ENCODE measurements around the gene CASTOR1. TPM values are rescaled to one million over a fixed set of nuclear protein-coding genes. Genes with fewer than 3 reads are reported as not detected.

CASTOR1 gene
- total RNA-seq, 2 donors from 2014 or later = 7.5 to 22.6 TPM

DNA sequence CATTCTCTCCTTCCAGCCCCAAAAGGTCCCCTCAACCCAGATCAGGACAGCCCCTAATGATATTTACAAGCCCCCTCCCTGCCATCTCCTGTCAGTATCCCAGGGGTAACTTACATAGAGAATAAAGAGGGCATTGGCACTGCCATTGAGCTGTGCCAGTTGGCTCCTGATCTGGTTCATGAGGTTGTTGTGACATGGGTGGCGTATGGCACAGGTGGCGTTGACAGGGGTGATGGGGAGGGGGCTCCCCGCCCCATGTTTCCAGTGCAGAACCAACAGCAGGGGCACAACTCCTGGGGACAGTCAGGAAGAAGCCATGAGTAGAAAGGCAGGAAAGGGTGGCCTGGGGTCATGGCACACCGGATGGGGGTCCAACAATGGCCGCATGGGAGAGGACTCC is 44.7 kb downstream of the CASTOR1 start:
- H3K9me3 ChIP-seq = no peaks in the 10 kb centered on the region
- peaks cover 6 to 16% of the 10 kb centered on the region in 2 donors for H3K4me1 ChIP-seq (ENCODE audit: control insufficient read depth in 1 of 2, low read depth in 2 of 2)
- DNase-seq (ENCODE audit: low spot score) (no peak), ATAC-seq (ENCODE audit: insufficient number of reproducible peaks, low FRiP score, low read depth) (no peak)
- no peaks in the 10 kb centered on the region for H3K36me3 ChIP-seq
- H3K4me3 ChIP-seq = no peak overlapping the region
- no peak overlapping the region for H3K27ac ChIP-seq
- TF ChIP-seq, protein P1, sequence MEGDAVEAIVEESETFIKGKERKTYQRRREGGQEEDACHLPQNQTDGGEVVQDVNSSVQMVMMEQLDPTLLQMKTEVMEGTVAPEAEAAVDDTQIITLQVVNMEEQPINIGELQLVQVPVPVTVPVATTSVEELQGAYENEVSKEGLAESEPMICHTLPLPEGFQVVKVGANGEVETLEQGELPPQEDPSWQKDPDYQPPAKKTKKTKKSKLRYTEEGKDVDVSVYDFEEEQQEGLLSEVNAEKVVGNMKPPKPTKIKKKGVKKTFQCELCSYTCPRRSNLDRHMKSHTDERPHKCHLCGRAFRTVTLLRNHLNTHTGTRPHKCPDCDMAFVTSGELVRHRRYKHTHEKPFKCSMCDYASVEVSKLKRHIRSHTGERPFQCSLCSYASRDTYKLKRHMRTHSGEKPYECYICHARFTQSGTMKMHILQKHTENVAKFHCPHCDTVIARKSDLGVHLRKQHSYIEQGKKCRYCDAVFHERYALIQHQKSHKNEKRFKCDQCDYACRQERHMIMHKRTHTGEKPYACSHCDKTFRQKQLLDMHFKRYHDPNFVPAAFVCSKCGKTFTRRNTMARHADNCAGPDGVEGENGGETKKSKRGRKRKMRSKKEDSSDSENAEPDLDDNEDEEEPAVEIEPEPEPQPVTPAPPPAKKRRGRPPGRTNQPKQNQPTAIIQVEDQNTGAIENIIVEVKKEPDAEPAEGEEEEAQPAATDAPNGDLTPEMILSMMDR (IDR thresholded peaks at IDR 0.05) = no peak
- H3K27me3 ChIP-seq (replicated peaks; ENCODE audit: insufficient read depth) = peaks cover 8% of the 10 kb centered on the region

DNA sequence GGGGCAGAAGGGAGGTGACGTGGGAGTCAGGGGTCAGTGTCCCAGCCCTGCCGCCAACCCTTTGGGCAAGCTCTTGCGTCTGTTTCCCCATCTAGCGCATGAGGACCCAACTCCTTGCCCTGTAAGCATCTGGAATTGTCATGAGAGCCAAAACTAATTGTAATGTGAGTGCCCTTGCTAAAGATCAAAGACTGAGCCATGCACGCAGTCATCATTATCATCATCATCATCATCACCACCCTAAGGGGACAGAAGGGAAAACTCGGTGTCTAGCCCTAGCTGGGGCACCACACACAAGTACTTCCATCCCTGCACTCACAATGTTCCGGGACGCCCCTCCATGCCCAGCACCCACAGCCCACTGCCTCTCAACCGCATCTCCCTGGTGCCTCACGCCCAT is 45.2 kb downstream of the CASTOR1 start:
- DNase-seq (ENCODE audit: low spot score) (no peak), ATAC-seq (ENCODE audit: insufficient number of reproducible peaks, low FRiP score, low read depth) (no peak)
- H3K4me3 ChIP-seq = no peak overlapping the region
- H3K9me3 ChIP-seq = no peaks in the 10 kb centered on the region
- peaks cover 6 to 16% of the 10 kb centered on the region in 2 donors for H3K4me1 ChIP-seq (ENCODE audit: control insufficient read depth in 1 of 2, low read depth in 2 of 2)
- H3K27ac ChIP-seq = no peak overlapping the region
- TF ChIP-seq, protein P1 (IDR thresholded peaks at IDR 0.05) = no peak
- no peaks in the 10 kb centered on the region for H3K36me3 ChIP-seq
- peaks cover 8% of the 10 kb centered on the region for H3K27me3 ChIP-seq (replicated peaks; ENCODE audit: insufficient read depth)

DNA sequence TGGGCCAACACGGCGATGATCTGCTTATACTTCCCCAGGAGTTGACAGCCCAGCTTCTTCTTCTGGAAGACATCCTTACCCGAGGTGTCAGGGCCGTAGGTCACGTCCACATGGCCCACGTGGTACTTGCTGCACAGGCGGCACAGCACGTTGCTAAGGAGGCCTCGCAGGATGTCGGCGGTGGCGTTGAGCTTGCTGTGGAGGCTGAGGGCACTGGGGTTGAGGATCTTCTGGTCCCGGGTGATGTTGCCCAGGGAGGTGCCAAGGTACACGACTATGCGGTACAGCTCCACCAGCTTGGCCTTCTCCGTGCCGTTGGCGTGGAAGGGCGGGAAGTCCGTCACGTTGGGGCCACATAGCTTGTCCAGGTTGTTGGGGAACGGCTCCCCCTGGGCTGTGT is 45.6 kb downstream of the CASTOR1 start:
- TF ChIP-seq, protein P1 (IDR thresholded peaks at IDR 0.05) = no peak
- ATAC-seq (ENCODE audit: insufficient number of reproducible peaks, low FRiP score, low read depth) = no peak
- no peak for DNase-seq (ENCODE audit: low spot score)
- Histone ChIP-seq H3K4me3 (no peak overlapping the region), H3K27me3 (replicated peaks; ENCODE audit: insufficient read depth) (peaks cover 8% of the 10 kb centered on the region), H3K4me1 (ENCODE audit: control insufficient read depth in 1 of 2, low read depth in 2 of 2) (peaks cover 6 to 16% of the 10 kb centered on the region in 2 donors), H3K36me3 (no peaks in the 10 kb centered on the region), H3K27ac (no peak overlapping the region), H3K9me3 (no peaks in the 10 kb centered on the region)

DNA sequence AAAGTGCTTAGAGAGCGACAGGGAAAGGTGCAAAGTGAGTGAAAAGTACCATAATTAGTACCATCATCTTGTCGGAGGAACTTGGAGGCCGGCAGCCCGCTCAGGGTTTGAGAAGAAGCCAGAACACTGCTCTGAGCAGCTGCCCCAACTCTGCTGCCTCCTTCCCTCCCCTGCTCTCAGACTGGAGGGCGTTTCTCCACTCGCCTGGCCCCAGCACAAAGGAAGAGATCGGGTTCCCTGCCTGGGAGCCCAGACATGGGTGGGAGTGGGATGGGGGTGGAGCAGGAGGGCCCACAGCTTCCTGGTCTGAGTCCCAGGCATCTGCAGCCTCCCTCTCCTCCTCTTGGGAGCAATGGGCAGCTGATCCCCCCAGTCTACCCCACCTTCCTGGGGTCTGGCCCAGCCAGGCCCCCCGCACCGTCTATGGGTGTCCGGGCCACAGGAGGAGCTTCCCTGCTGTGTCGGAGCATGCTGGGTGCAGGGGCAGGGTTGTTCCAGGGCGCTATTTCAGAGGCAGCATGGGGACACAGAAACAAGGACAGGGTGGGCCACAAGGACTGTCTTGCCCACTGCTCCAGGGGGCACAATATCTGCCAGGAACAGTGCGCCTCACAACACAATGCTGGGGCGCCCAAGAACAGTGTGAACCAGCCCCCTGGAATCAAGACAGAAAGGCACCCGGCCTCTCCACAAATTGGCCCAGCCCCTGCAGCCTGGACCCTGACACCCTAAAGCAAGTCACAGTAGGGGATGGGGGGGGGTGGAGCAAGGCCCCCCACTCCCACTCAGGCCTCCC is 47.5 kb downstream of the CASTOR1 start:
- H3K27ac ChIP-seq = no peak overlapping the region
- H3K27me3 ChIP-seq (replicated peaks; ENCODE audit: insufficient read depth) = peaks cover 8% of the 10 kb centered on the region
- no peaks in the 10 kb centered on the region for H3K9me3 ChIP-seq
- TF ChIP-seq, protein P1 (IDR thresholded peaks at IDR 0.05) = no peak
- no peak overlapping the region for H3K4me3 ChIP-seq
- H3K4me1 ChIP-seq (ENCODE audit: control insufficient read depth in 1 of 2, low read depth in 2 of 2) = peaks cover 4 to 14% of the 10 kb centered on the region in 2 donors
- H3K36me3 ChIP-seq = no peaks in the 10 kb centered on the region
- ATAC-seq (ENCODE audit: insufficient number of reproducible peaks, low FRiP score, low read depth) = no peak
- no peak for DNase-seq (ENCODE audit: low spot score)

DNA sequence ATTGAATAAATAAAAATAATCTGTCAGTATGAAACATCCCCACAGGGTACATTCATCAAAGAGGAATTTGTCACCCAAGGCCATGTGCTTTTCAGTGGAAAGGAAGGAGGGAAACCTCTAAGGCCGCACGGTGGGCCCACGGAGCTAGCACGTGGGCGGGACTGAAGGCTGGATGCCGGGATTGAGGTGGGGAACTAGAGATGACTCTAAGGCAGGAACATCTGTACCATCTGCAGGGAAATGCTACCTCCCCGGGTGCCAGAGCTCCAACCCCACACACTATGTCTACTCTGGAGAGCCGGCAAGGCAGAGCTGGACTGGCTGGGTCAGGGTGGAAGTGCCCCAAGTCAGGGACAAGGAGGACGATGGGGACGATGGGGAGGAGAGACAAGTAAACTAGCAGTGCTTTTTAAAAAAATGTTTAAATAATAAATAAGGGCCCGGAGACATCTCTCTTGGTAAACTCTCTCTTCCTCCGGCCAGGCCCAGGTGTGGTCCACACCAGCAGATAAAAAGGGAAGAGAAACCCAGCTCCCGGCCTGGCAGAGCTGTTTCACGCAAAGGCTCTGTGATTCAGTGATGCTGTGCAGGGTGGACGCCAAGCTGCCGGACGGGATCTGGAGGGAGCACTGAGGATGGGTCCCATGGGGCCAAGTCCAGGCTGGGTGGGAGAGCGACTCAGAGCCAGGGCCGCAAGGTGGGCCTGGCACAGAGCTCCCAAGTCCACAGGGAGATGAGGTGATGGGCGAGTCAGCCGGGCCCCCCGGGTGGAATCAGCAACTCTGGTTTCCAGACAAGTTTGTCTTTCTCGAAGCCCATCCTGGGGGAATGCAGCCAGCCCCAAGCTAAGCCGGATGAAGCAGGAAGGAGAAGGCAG is 48.5 kb downstream of the CASTOR1 start:
- Histone ChIP-seq H3K27ac (no peak overlapping the region), H3K9me3 (no peaks in the 10 kb centered on the region)
- TF ChIP-seq, protein P1 (IDR thresholded peaks at IDR 0.05) = no peak

More for the DNA sequence above, 48.5 kb downstream of the CASTOR1 start:
- ATAC-seq (ENCODE audit: insufficient number of reproducible peaks, low FRiP score, low read depth) (no peak), DNase-seq (ENCODE audit: low spot score) (no peak)
- Histone ChIP-seq H3K4me1 (ENCODE audit: control insufficient read depth in 1 of 2, low read depth in 2 of 2) (peaks cover 0 to 4% of the 10 kb centered on the region in 2 donors), H3K4me3 (no peak overlapping the region), H3K27me3 (replicated peaks; ENCODE audit: insufficient read depth) (peaks cover 5% of the 10 kb centered on the region), H3K36me3 (no peaks in the 10 kb centered on the region)
